T47D (cell line): Measurements from ENCODE around the gene CDC7.

Source experiments
- DNase-seq, 2 experiments: peaks; one replicate each; pipeline versions ENCODE4 v3.0.0 to v3.0.0-alpha.2; 2011 to 2012; ENCODE audit warnings: low read depth in 1 of 2, low spot score in 1 of 2
- JUND ChIP-seq: IDR thresholded peaks from 2 replicates; pipeline ENCODE4 v1.6.1; 2012; ENCODE audit warnings: low read depth
- in situ Hi-C: cut with HindIII; loops from 2 replicates; pipeline ENCODE4 v1.10.0; 2016; ENCODE audit warnings: low sequenced_read_pairs, low pct_unique_long_range_greater_than_20kb

CDC7 gene

GRCh38 chr1:91520942-91521507 is 20.4 kb downstream of the CDC7 start:
- in situ Hi-C loops, result no loop called here
- no peak for TF ChIP-seq JUND
- DNase-seq, result no peak

- TF ChIP-seq JUND, result no peak
- DNase-seq, result no peak
- in situ Hi-C loops, result no loop called here
These were observed 22.8 kb downstream of the CDC7 start for GRCh38 chr1:91523482-91523881.

DNA sequence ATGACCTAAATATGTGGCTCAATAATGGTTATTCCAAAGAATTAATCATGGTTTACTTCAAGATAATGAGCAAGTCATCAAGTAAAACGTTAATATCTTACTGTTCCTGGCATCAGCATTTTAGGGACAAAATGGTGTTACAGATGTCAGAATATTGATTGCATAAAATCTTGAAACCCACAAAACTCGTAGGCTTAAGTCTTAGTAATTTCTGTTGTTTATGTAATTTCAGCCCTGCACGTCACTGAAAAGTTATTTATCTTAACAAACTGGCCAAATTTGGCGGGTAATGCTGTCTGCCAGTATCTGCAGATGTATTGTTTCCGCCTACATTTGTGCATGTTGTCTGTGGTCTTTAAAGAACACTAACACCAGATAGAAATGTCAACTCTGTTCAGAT is 25.8 kb downstream of the CDC7 start:
- in situ Hi-C loops, result no loop called here
- no peak for TF ChIP-seq JUND
- no peak for DNase-seq

- TF ChIP-seq JUND, result no peak
- in situ Hi-C loops, result no loop called here
- no peak for DNase-seq
These were observed 26.7 kb downstream of the CDC7 start for GRCh38 chr1:91527266-91527765.

DNA sequence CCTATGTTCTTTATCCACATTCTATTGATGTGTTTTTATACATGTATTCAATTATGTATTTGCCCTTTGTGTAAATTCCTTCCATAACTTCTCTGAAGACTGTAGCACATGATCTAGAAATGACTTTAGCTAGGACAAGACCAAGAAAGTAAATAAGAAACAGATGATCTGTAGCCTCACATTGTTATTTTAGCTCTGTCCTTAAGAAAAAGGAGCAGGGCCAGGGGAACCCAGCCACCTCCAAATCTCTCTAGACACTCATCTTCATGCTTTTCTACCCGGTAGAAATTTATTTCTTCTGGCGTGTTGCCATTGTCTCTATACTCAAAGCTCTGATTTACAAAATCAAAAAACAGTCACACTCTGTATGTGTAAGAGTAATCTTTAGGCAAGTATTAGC is 27.1 kb downstream of the CDC7 start:
- in situ Hi-C loops, result no loop called here
- no peak for DNase-seq
- no peak for TF ChIP-seq JUND

DNA sequence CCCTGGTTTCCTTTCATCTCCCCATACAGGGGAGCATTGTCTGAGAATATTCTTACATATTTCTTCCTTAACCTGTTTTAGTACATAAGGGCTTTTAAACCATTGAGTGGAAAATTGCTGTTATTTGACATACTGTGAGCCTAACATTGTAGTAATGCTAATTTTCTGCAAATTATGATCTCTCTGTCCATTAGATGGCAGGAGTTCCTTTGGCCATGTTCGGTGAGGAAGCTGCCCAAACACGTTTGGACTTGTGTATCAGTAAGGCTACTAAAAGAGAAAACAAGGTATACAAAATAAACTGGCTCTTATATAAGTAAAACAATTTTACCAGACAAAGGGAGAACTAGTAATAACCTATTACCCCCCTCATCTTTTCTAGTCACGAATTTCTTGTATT is 29.2 kb downstream of the CDC7 start:
- in situ Hi-C loops, result no loop called here
- peak in 1 of 2 experiments; percentile 56 for DNase-seq
- no peak for TF ChIP-seq JUND

- no peak for TF ChIP-seq JUND
- in situ Hi-C loops, result no loop called here
- DNase-seq, result no peak
These were observed 32.8 kb downstream of the CDC7 start for GRCh38 chr1:91533361-91534024.

DNA sequence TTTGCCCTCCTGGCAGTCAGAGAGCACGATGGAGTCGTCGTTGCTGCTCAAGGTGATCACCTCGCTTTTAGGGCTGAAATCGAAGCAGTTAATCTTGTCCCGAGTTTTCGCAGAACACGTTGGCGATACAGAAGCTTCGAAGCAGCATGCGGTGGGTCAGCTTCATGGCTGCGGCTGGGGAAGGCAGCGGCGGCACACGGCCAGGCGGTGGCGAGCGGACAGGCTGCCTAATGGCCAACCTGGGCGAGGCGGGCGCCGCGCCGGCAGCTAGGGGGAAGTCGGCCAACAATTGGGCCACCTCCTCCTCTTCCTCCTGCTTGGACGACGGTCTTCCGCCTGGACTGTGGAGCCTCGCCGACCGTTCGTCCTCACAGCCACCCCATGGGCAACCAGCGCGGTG is 34.8 kb downstream of the CDC7 start:
- DNase-seq, result no peak
- in situ Hi-C loops, result no loop called here
- TF ChIP-seq JUND, result no peak

DNA sequence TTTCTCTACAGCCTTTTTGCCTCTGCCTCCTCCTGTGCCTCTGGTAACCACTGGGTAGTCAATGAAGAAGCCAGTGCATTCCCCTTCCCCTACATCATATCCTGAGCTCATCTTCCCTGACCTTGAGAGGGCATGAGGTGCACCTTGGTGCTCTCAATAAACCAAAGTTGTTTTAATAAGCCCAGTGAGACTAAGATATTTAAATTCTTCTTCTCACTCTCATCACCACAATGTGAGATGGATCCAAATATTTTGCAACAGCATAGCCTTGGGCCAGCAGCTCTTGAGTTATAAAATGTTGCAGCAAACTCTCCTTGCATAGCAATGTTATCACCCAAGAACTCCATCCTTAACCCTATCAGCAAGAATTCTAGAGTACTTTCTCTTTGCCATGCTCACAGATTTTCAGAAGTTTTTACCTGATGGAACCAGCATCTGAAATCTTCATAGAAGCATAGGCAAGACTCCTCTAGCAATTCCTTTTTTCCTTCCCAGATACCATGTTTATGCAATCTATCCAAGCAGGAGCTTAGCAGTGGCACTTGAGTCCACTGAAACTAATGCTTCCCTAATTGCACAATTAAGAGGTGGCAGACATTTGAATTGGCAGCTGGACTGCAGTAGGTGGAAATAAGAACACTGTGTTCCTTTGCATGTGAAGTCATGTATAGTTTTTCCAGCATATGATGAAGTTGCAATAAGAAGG is 36.8 kb downstream of the CDC7 start:
- DNase-seq, result no peak
- no peak for TF ChIP-seq JUND
- in situ Hi-C loops, result no loop called here

DNA sequence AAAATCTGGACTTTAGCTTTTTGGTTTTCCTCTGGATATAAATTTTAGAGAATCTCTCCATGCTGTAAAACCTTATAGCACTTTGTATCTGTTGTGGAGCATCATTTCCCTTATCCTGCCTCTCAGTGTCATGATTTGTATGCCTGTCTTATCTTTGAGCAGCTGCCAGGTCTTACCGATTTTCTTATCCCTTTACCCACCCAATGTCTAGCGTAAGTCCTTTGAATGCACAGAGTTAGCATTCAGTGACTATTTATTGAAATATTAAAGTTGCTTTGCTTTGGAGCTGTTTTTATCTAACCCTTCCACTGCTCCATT is 37.3 kb downstream of the CDC7 start:
- DNase-seq, result no peak
- no peak for TF ChIP-seq JUND
- in situ Hi-C loops, result no loop called here

GRCh38 chr1:91540910-91541309 is 40.3 kb downstream of the CDC7 start:
- in situ Hi-C loops, result no loop called here
- no peak for TF ChIP-seq JUND
- no peak for DNase-seq

DNA sequence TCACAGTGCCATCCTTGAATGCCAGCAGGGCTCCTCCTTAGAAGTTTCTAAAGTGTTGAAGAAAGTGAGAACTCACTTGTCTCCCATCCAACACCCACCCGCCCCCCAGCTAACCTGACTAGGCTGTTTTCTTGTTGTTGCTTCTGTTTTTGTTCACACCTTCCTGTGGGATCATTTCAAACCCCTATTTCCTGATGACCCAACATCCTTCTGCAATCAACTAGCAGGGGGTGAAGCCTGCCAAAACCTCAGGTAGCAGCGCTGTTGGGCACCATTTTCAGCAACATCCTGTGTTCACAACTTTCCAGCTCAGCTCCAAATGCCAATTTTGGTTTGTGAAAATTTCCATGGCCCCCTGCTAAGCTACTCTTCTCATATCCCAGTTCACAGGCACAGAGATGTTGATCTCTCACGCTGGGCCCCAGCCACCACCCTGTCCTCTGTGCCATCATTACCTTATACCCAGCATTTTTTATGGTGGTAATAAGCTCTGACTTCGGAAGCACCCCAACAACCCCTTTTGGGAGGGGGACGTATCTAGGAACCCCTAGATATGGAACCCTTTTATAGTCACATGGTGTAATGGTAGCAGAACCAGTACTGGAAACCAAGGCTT is 41.4 kb downstream of the CDC7 start:
- no peak for TF ChIP-seq JUND
- no peak for DNase-seq
- in situ Hi-C loops, result no loop called here
